H9 (cell line): ENCODE results near the gene ANAPC16. TPM values are rescaled to one million over a fixed set of nuclear protein-coding genes. Genes with fewer than 3 reads are reported as not detected.
"Not testable (repeated sequence)": the region's sequence is repeated elsewhere in the genome, so short reads cannot be mapped to it uniquely, and the experiment has no call there.

ENCODE experiments used
- DNase-seq: peaks from one replicate; pipeline ENCODE4 v3.0.0-alpha.2; 2017
- H2AFZ ChIP-seq: one replicate; pipeline ENCODE4 v1.6.1; 2013; ENCODE audit warnings: mild to moderate bottlenecking, low read length, control low read depth, moderate library complexity
- H2AK5ac ChIP-seq: 2 replicates; pipeline ENCODE4 v1.6.1; 2013; ENCODE audit warnings: low read length, control low read depth, mixed read lengths; ENCODE audit not compliant: insufficient read length
- H2BK120ac ChIP-seq: one replicate; pipeline ENCODE4 v1.6.1; 2013; ENCODE audit warnings: low read depth, mild to moderate bottlenecking, low read length, control low read depth, inconsistent platforms; ENCODE audit not compliant: poor library complexity, severe bottlenecking
- H2BK12ac ChIP-seq: 2 replicates; pipeline ENCODE4 v1.6.1; 2013; ENCODE audit warnings: low read length, control low read depth, mixed read lengths, low read depth; ENCODE audit not compliant: insufficient read length
- H2BK15ac ChIP-seq: 2 replicates; pipeline ENCODE4 v1.6.1; 2013; ENCODE audit warnings: low read depth, low read length, control low read depth
- H2BK20ac ChIP-seq: one replicate; pipeline ENCODE4 v1.6.1; 2013; ENCODE audit warnings: low read depth, mild to moderate bottlenecking, low read length, control low read depth, inconsistent platforms; ENCODE audit not compliant: poor library complexity, severe bottlenecking
- H2BK5ac ChIP-seq: 2 replicates; pipeline ENCODE4 v1.6.1; 2013; ENCODE audit warnings: low read length, control low read depth, mixed read lengths; ENCODE audit not compliant: insufficient read length
- H3K14ac ChIP-seq: 2 replicates; pipeline ENCODE4 v1.6.1; 2013; ENCODE audit warnings: low read length, control low read depth; ENCODE audit not compliant: insufficient read depth
- H3K18ac ChIP-seq: 2 replicates; pipeline ENCODE4 v1.6.1; 2013; ENCODE audit warnings: low read depth, mild to moderate bottlenecking, mixed read lengths, low read length, control low read depth; ENCODE audit not compliant: insufficient read length
- H3K23ac ChIP-seq: 2 replicates; pipeline ENCODE4 v1.6.1; 2013; ENCODE audit warnings: low read length, control low read depth, mixed read lengths, low read depth; ENCODE audit not compliant: insufficient read length
- H3K23me2 ChIP-seq: 2 replicates; pipeline ENCODE4 v1.6.1; 2013; ENCODE audit warnings: low read depth, mild to moderate bottlenecking, mixed read lengths, low read length, control low read depth; ENCODE audit not compliant: insufficient read length, poor library complexity, severe bottlenecking
- H3K27ac ChIP-seq: 2 replicates; pipeline ENCODE4 v1.5.1; 2013; ENCODE audit warnings: low read length, control low read depth, mixed read lengths, low read depth; ENCODE audit not compliant: insufficient read length
- H3K27me3 ChIP-seq: 2 replicates; pipeline ENCODE4 v1.6.1; 2013; ENCODE audit warnings: low read length, control low read depth, inconsistent platforms; ENCODE audit not compliant: insufficient read depth
- H3K4ac ChIP-seq: 2 replicates; pipeline ENCODE4 v1.6.1; 2013; ENCODE audit warnings: low read depth, mild to moderate bottlenecking, control low read depth, inconsistent platforms, low read length, moderate library complexity
- H3K4me1 ChIP-seq: 2 replicates; pipeline ENCODE4 v1.6.1; 2013; ENCODE audit warnings: low read length, control low read depth, inconsistent platforms; ENCODE audit not compliant: insufficient read depth
- H3K4me2 ChIP-seq: 2 replicates; pipeline ENCODE4 v1.6.1; 2013; ENCODE audit warnings: low read length, control low read depth, mixed read lengths; ENCODE audit not compliant: insufficient read length, insufficient read depth
- H3K56ac ChIP-seq: 2 replicates; pipeline ENCODE4 v1.6.1; 2013; ENCODE audit warnings: low read depth, mild to moderate bottlenecking, mixed read lengths, low read length, control low read depth; ENCODE audit not compliant: insufficient read length
- H3K79me1 ChIP-seq: 2 replicates; pipeline ENCODE4 v1.6.1; 2013; ENCODE audit warnings: low read depth, mild to moderate bottlenecking, moderate library complexity, low read length, control low read depth, inconsistent platforms; ENCODE audit not compliant: insufficient read depth, poor library complexity, severe bottlenecking
- H3K79me2 ChIP-seq: 2 replicates; pipeline ENCODE4 v1.6.1; 2013; ENCODE audit warnings: low read length, control low read depth, inconsistent platforms; ENCODE audit not compliant: insufficient read depth
- H3K9ac ChIP-seq: 2 replicates; pipeline ENCODE4 v1.6.1; 2013; ENCODE audit warnings: low read length, control low read depth, mixed read lengths; ENCODE audit not compliant: insufficient read length; ENCODE audit errors: extremely low read depth
- H3K9me3 ChIP-seq: one replicate; pipeline ENCODE4 v1.6.1; 2013; ENCODE audit warnings: low read depth, low read length, inconsistent platforms; ENCODE audit not compliant: control insufficient read depth
- H3T11ph ChIP-seq: one replicate; pipeline ENCODE4 v1.6.1; 2013; ENCODE audit warnings: mild to moderate bottlenecking, low read length, control low read depth, inconsistent platforms
- H4K20me1 ChIP-seq: one replicate; pipeline ENCODE4 v1.6.1; 2013; ENCODE audit not compliant: control insufficient read depth, insufficient read length, insufficient read depth
- H4K5ac ChIP-seq: 2 replicates; pipeline ENCODE4 v1.6.1; 2013; ENCODE audit warnings: low read depth, mild to moderate bottlenecking, mixed read lengths, low read length, control low read depth; ENCODE audit not compliant: insufficient read length
- H4K8ac ChIP-seq: replicated peaks from 2 replicates; pipeline ENCODE4 v1.6.1; 2013; ENCODE audit warnings: low read length, control low read depth, mixed read lengths, low read depth; ENCODE audit not compliant: insufficient read length
- H4K91ac ChIP-seq: 2 replicates; pipeline ENCODE4 v1.6.1; 2013; ENCODE audit warnings: low read depth, mild to moderate bottlenecking, moderate library complexity, mixed read lengths, low read length, control low read depth; ENCODE audit not compliant: insufficient read length
- H3K27ac Mint-ChIP-seq, 3 experiments: 2 replicates in 2 of 3; 3 replicates in 1 of 3; pipeline ENCODE4 v1.8.0; 2020 to 2021; ENCODE audit warnings: mixed read lengths in 3 of 3, mild to moderate bottlenecking in 1 of 3, moderate library complexity in 1 of 3
- H3K27me3 Mint-ChIP-seq: 2 replicates; pipeline ENCODE4 v1.8.0; 2021; ENCODE audit warnings: low read depth, mild to moderate bottlenecking, moderate library complexity, mixed read lengths
- H3K36me3 Mint-ChIP-seq, 3 experiments: 2 replicates in 2 of 3; 3 replicates in 1 of 3; pipeline ENCODE4 v1.8.0; 2020 to 2021; ENCODE audit warnings: low read depth in 3 of 3, mixed read lengths in 3 of 3; ENCODE audit not compliant: insufficient read depth in 1 of 3
- H3K4me1 Mint-ChIP-seq, 2 experiments: 2 replicates each; pipeline ENCODE4 v1.8.0; 2020; ENCODE audit warnings: mixed read lengths in 2 of 2
- H3K4me3 Mint-ChIP-seq, 2 experiments: 2 replicates in 1 of 2; 3 replicates in 1 of 2; pipeline ENCODE4 v1.8.0; 2020 to 2021; ENCODE audit warnings: mild to moderate bottlenecking in 2 of 2, mixed read lengths in 2 of 2, moderate library complexity in 1 of 2
- H3K9me3 Mint-ChIP-seq, 2 experiments: 2 replicates in 1 of 2; 3 replicates in 1 of 2; pipeline ENCODE4 v1.8.0; 2020; ENCODE audit warnings: mild to moderate bottlenecking in 2 of 2, mixed read lengths in 2 of 2, moderate library complexity in 1 of 2
- WGBS: extraction: QIAGEN DNeasy Blood & Tissue Kit; methylation state at CpG from one replicate; pipeline ENCODE4 v1.1.7; 2013; ENCODE audit warnings: missing lambda C conversion rate, low lambda C conversion rate, mixed read lengths; ENCODE audit not compliant: insufficient read length; ENCODE audit errors: extremely low coverage; 5-methylcytosine and 5-hydroxymethylcytosine counted together
- total RNA-seq: library from RNA; stranded (reverse); gene quantifications from 2 replicates; pipeline ENCODE4 v1.2.1, GENCODE V29; 2021
- TF ChIP-seq, protein P1 (sequence below): fragments of 200-600 bp; sonication (generic); conservative IDR thresholded peaks from 3 replicates; pipeline ENCODE4 v1.8.0; 2021; ENCODE audit warnings: antibody characterized with exemption, mild to moderate bottlenecking

The ANAPC16 gene
- total RNA-seq, 1 experiment from 2014 or later, result 66.6 TPM

DNA sequence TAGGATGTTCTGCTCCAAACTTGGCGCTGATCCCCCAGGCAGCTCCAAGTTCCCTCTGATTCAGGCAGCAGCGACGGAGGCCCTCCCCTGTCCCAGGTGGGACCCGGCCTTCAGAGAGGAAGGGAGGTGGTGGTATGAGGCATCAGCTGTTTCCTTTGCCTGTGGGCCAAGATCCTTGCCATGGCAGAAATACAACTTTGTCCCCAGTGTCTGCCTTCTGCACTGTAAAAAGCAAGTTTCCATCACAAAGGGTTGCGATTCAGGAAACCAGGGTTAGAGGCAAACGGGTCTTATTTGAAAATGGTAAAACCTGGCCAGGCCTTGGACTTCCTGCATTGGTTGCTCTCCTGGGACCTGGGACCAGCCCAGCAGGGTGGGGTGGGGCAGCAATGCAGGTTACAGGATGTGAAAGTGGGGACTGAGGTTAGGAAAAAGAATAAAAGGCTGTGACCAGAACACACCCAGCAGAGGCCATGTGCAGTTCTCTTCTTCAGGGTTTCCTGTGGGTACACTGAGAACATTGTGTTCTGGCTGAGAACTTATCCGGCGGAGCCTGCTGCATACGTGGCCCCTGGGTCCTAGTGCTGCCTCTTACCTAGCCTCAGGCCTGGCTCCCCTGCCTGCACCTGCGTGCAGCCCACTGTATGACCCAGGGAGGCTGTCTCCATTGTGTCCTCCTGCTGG is 32.8 kb downstream of the ANAPC16 start:
- Mint-ChIP-seq H3K4me3 (peak overlapping the region; percentile 50 to 66), H3K27me3 (no peaks in the 10 kb centered on the region), H3K36me3 (no peaks in the 10 kb centered on the region), H3K27ac (peak overlapping the region; percentile 88 to 97 (median 93)), H3K9me3 (no peaks in the 10 kb centered on the region; a peak in 1 of 5 replicates), H3K4me1 (peaks cover 23 to 38% of the 10 kb centered on the region in 2 experiments)
- no peak overlapping the region for H2BK12ac ChIP-seq
- DNase-seq, result peak; percentile 73
- H4K5ac ChIP-seq, result no peak overlapping the region
- H3K4me1 ChIP-seq, result peaks cover 5% of the 10 kb centered on the region; the same call in 1 of the 2 replicates
- TF ChIP-seq, protein P1, sequence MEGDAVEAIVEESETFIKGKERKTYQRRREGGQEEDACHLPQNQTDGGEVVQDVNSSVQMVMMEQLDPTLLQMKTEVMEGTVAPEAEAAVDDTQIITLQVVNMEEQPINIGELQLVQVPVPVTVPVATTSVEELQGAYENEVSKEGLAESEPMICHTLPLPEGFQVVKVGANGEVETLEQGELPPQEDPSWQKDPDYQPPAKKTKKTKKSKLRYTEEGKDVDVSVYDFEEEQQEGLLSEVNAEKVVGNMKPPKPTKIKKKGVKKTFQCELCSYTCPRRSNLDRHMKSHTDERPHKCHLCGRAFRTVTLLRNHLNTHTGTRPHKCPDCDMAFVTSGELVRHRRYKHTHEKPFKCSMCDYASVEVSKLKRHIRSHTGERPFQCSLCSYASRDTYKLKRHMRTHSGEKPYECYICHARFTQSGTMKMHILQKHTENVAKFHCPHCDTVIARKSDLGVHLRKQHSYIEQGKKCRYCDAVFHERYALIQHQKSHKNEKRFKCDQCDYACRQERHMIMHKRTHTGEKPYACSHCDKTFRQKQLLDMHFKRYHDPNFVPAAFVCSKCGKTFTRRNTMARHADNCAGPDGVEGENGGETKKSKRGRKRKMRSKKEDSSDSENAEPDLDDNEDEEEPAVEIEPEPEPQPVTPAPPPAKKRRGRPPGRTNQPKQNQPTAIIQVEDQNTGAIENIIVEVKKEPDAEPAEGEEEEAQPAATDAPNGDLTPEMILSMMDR, result no peak
- no peaks in the 10 kb centered on the region for H3K27me3 ChIP-seq
- H3K9ac ChIP-seq, result no peak overlapping the region
- no peaks in the 10 kb centered on the region for H3K79me1 ChIP-seq
- H2AK5ac ChIP-seq, result no peak overlapping the region
- H4K8ac ChIP-seq, result no peak overlapping the region
- H3K23me2 ChIP-seq, result no peaks in the 10 kb centered on the region
- H3K79me2 ChIP-seq, result no peaks in the 10 kb centered on the region
- no peak overlapping the region for H3K23ac ChIP-seq
- H3K4ac ChIP-seq, result no peak overlapping the region
- H2BK120ac ChIP-seq, result no peak overlapping the region
- H3K56ac ChIP-seq, result no peak overlapping the region
- no CpG with 5 or more reads among the region's 10 CpGs for WGBS
- H2BK15ac ChIP-seq, result no peak overlapping the region
- H3K27ac ChIP-seq, result peak overlapping the region; percentile 57
- no peak overlapping the region for H2BK20ac ChIP-seq
- peak overlapping the region; percentile 18 for H3K4me2 ChIP-seq
- H2AFZ ChIP-seq, result no peak overlapping the region
- no peak overlapping the region for H3T11ph ChIP-seq
- H3K9me3 ChIP-seq, result no peaks in the 10 kb centered on the region
- no peak overlapping the region for H4K91ac ChIP-seq
- H4K20me1 ChIP-seq, result no peaks in the 10 kb centered on the region
- H2BK5ac ChIP-seq, result no peak overlapping the region
- H3K18ac ChIP-seq, result no peak overlapping the region
- H3K14ac ChIP-seq, result 0 out of 2 replicates have a peak overlapping the region, but pooled peaks have one; percentile 3

DNA sequence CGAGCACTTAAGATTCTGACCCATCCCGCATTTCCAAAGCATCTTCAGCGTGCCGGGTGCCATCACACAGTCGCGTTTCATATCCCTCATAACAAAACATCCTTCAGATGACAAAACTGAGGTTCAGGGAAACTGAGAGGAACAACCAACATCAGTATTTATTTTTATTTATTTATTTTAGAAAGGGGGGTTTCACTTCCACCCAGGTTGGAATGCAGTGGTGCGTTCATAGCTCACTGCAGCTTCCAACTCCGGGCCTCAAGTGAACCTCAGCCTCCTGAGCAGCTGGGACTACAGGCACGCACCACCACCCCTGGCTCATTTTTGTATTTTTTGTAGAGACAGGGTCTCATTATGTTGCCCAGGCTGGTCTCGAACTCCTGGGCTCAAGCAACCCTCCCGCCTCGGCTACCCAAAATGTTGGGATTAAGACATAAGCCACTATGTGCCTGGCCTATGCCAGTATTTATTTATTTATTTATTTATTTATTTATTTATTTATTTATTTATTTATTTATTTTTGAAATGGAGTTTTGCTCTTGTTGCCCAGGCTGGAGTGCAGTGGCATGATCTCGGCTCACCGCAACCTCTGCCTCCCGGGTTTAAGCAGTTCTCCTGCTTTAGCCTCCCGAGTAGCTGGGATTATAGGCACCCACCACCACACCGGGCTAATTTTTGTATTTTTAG is 33.5 kb downstream of the ANAPC16 start:
- H3K36me3 Mint-ChIP-seq, H3K79me1 ChIP-seq, H2BK20ac ChIP-seq, H2AK5ac ChIP-seq, H3K4me3 Mint-ChIP-seq, H4K91ac ChIP-seq, H3K18ac ChIP-seq, DNase-seq, H3K9me3 ChIP-seq, H2AFZ ChIP-seq, H3K27me3 ChIP-seq, H2BK15ac ChIP-seq, H3K4ac ChIP-seq, H3K79me2 ChIP-seq, H3T11ph ChIP-seq, H4K20me1 ChIP-seq, H2BK12ac ChIP-seq, H3K23me2 ChIP-seq, H2BK5ac ChIP-seq, H3K27me3 Mint-ChIP-seq, H3K4me1 ChIP-seq, H4K5ac ChIP-seq, H2BK120ac ChIP-seq, H3K9ac ChIP-seq, H3K9me3 Mint-ChIP-seq, H3K14ac ChIP-seq, H3K4me2 ChIP-seq, H3K56ac ChIP-seq, H4K8ac ChIP-seq, H3K27ac ChIP-seq, H3K23ac ChIP-seq: not testable (repeated sequence)
- Mint-ChIP-seq H3K4me1 (peaks cover 23 to 38% of the 10 kb centered on the region in 2 experiments), H3K27ac (peak overlapping the region in 2 of 3 experiments; percentile 93 to 97; a peak in 2 of 7 replicates)
- no CpG with 5 or more reads among the region's 17 CpGs for WGBS
